ENCODE measurements around the gene TIMM23B.
"Not testable (repeated sequence)": the region's sequence is repeated elsewhere in the genome, so short reads cannot be mapped to it uniquely, and the experiment has no call there.

GRCh38 chr10:49971466-49971865 is 29.6 kb downstream of the TIMM23B start:
- not testable (repeated sequence) for TF ChIP-seq CTCF, POLR2AphosphoS5, POLR2A (IDR thresholded peaks at IDR 0.05)
